DMS 273 (cell line): ENCODE data around the gene IL17REL.

ENCODE experiments used
- DNase-seq: peaks from one replicate; lab custom pipeline; 2025; ENCODE audit not compliant: unreplicated experiment; lab: John Stamatoyannopoulos, UW

The IL17REL gene

GRCh38 chr22:50008151-50009040, 4.2 kb downstream of the IL17REL start:
- no peak for DNase-seq

GRCh38 chr22:50007057-50007511, 5.5 kb downstream of the IL17REL start:
- DNase-seq = no peak

DNA sequence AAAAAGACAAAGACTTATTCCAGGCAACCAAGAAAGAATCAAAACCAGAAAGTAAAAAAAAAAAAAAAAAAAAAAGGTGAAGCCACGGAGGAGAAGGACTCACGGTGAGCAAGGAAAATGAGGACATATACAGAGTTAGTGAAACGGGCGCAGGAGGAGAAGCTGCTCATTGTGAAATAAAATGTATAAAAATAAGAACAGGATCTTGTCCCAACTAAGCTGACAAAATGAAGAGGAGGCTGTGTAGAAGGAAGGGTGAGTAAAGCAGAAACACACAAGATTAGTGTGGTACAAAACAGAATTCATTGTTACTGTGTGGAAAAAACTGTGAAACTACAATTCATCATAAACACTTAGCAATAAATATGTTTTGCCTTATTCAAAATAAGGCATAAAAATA, 7.6 kb downstream of the IL17REL start:
- no peak for DNase-seq

DNA sequence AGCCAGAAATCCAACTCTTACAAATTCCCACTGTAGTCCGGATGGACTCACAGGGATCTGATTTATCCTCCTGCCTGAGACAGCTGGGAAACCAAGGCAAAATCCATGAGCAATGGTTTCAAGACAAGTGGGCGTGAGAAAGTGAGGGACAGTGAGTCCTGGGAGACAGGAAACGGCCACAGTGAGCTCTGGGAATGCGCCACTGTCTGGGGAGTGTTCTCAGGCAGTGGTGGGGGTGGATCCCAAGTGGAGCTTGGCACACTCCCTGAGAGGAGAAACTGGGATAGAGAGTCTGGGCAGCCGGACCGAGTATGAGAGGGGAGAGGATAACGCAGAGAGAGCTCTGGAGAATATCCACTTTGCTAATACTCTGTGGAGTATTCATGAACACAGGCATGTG, 9.8 kb downstream of the IL17REL start:
- DNase-seq = no peak

DNA sequence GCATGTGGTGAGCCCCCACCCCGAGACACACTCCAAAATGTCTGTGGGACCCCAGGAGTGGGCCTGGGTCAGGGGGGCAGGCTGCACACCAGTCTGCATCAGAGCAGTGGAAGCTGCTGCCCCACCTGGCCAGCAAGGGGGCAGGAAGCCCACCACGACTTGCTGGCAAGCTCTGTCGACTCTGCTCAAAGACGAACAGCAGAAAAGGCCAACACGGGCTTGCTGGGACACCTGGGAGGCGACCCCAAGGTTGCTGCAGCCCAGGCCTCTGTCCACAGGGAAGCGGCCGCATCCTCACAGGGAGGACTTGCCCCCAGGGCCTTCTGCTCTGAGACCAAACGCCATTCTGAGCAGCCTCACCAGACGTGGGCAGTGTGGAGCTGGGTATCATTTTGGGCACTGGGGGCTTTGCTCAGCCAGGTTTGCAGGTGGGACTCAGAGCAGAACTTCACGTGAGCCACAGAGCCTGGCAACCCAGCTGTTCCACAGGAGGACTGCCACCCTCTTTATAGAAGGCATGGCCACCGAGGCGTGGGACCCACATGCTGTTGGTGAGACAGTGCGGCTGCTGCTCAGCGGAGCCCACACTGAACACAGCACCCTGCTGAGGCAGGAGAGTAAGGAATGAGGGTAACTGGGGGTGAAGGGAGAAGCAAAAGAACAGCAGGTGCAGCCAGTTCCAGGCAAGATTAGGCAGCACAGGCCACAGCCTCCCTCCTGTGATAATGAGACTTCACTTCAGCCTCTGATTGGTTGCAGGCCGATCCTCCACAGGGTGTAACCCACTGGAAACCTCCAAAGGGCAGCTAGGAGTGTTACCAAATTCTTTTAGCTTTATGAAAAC, 11.0 kb downstream of the IL17REL start:
- DNase-seq = peak; percentile 20

DNA sequence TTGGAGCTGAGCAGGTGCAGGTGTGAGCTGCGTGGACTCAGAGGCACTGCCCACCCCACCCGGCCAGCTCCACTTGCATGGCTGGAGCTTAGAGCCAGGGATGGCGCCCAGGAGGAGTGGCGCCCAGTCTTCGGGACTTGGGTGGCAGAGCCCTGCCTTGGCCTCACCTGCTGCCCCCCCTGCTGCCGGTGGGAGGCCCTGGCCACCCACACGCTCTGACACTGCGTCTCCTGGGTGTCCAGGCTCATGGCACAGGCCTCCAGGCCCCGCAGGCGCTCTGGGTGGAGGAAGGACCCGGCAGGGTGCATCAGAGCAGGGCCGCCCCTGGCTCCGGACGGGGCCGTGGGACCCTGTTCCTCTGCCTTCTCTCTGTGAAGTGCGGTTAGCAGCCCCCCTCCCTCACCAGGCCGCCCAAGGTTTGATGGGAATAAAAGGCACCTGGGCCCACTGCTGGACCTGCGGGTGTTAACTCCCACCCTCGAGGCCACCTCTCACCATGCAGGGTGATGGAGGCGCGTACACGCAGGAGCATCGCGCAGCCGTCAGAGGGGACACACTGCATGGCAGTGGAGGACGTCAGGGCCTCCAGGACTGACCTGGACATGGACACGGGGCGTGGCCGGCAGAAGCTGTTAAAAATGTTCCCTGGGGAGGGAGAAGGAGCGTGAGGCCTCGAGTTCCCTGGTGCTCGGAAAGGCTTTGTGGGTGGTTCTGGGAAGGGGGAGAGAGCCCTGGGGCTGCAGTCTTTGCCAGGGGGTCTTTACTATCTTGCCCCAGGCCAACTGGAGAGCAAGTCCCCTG, 11.8 kb downstream of the IL17REL start:
- DNase-seq = no peak

GRCh38 chr22:49999946-50000586, 12.5 kb downstream of the IL17REL start:
- DNase-seq = no peak

DNA sequence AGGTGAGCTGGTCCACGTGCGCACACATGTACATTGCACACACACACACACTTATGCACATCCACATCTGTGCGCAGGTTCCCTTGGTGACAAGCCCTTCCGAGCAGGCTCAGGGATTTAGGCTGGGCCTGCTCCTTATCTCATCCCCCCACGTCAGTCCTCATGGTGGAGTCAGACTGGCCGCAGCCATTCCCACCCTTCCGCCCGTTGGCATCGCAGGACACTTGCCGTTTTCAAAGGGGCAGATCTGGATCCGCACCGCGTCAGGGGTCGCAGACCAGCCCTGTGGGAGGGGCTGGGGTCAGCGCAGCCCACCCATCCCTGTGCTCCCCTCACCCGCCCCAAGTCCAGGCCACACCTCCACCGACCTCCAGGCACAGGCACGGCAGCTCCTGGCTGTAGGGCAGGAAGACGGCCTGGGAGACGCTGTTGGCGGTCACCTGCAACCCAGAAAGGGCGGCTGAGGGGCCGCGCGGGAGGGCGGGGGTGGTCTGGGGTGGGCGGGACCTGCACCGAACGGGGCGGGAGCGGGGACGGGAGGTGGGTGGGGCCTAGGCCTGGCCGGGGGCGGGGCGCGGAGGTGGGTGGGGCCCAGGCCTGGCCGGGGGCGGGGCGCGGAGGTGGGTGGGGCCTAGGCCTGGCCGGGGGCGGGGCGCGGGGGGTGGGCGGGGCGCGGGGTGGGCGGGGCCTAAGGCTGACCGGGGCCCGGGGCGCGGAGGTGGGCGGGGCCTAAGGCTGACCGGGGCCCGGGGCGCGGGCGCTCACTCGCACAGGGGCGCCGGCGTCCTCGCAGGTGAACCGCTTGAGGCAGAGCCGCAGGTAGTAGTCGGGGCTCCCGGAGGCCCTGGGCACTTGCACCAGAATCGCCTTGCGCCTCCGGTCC, 13.3 kb downstream of the IL17REL start:
- DNase-seq = no peak

- no peak for DNase-seq
These were observed 13.9 kb downstream of the IL17REL start for GRCh38 chr22:49998718-49999062.

- no peak for DNase-seq
These were observed 14.4 kb downstream of the IL17REL start for GRCh38 chr22:49997932-49998717.

GRCh38 chr22:49997251-49997599, 15.3 kb downstream of the IL17REL start:
- DNase-seq = no peak

DNA sequence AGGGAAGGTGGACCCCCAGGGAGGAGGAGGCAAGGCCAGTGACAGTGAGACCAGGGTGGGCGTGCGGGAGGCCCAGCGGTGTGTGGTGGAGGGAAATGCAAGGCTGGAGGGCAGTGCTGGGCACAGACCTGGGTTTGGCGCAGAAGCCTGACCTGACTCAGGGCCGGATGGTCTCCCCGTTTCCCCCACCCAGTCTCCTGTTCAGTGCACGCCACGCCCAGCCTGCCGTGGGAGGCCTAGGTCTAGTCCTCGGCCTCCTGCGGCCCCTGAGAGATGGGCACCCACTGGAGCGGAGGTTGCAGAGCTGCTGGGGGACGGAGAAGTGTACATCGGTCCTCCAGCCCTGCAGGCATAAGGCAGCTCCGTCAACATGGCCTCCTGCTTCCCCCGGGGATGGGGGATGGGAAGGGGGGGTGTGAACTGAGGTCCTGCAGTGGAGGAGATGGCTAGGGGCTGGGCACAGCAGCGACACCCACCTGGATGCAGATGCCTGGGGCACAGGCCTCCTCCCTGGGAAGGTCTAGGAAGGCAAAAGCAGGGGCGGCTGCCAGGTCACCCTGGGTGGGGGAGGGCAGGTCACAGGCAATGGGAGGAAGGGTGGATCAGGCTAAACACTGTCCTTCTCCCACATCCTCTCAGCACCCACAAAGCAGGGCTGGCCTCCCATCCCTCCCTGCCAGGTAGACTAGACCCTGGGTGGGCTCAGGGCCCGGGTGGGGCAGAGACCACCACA, 15.9 kb downstream of the IL17REL start:
- no peak for DNase-seq

DNA sequence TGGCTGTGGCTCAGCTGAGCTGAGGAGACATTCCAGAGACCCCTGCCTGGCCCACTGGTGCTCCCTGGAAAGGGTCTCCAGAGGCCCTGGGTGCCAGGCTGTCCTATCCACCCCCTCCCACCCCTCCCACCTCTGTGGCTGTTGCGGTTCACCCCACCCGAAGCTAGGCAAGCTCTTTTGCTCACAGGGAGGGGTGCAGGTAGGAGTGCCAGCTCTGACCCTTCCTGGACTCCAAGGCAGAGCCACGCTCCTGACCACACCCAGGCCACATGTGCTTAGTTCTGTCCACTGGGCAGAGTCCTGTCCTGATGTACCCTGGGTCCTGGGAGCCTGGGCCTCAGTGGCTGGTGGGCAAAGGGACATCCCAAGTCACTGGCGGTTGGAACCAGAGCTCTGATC, 16.4 kb downstream of the IL17REL start:
- no peak for DNase-seq

- no peak for DNase-seq
These were observed 17.0 kb downstream of the IL17REL start for GRCh38 chr22:49995361-49996118.

DNA sequence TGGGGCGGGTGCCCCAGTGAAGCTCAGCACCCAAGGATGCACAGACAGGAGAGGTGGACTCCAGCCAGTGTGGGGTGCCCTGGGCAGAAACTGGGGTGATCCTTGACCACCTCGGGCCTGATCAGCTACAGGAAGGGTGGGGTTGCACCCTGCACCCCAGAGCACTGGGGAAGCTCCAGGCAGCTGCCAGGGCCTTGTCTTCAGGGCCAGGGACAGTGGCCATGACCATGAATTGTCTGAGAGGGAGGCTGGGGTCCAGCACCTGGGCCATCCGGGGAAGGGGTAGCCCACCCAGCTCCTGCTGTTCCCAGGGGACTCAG, 17.6 kb downstream of the IL17REL start:
- no peak for DNase-seq

DNA sequence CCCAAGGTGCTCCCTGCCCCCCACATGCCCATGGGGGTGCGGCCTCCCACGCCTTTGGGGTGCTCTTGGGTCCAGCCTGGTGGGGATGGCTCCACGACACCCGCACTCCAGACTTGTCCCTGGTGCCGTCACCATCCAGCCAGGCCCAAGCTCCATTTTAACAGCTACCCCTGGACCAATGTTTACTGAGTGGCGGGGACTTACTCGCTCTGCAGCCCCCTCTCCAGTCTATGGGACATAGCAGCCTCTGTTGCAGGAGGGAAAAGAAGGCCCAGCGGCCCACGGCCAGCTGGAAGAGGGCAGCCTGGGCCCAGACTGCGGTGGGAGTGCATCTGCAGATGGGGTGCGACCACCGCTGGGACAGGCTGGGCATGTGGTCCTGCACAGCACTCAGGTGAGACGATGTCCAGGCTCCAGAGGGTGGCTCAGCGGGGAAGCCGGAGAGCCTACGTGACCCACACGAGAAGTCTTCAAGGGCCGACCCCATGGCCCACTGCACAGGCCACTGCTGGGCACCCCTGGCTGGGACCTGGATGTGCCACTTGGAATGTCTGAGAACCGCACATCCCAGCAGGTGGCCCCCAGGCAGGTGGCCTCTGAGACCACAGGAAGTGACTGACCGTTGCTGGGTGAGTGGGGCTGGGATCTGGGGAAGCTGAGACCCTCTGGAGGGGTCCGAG, 18.1 kb downstream of the IL17REL start:
- DNase-seq = no peak

GRCh38 chr22:49993649-49994360, 18.8 kb downstream of the IL17REL start:
- DNase-seq = no peak
